Hepatocyte (in vitro differentiated cells): Measurements from ENCODE around the gene EEF2.

Experiments
- EZH2 ChIP-seq: fragments of 200-600 bp; sonication (generic); IDR thresholded peaks from 2 replicates; pipeline ENCODE4 v1.6.1; 2016; ENCODE audit warnings: antibody characterized with exemption, mild to moderate bottlenecking, borderline replicate concordance
- EZH2phosphoT487 ChIP-seq: fragments of 200-600 bp; sonication (generic); IDR thresholded peaks from one replicate; pipeline ENCODE4 v1.6.1; 2018; ENCODE audit warnings: antibody characterized with exemption, mild to moderate bottlenecking, low read depth, moderate library complexity; ENCODE audit not compliant: unreplicated experiment, severe bottlenecking
- TF ChIP-seq, protein P1 (sequence below): fragments of 200-600 bp; sonication (generic); IDR thresholded peaks from 2 replicates; pipeline ENCODE4 v1.5.1; 2016; ENCODE audit warnings: antibody characterized with exemption, mild to moderate bottlenecking; ENCODE audit not compliant: poor library complexity

DNA sequence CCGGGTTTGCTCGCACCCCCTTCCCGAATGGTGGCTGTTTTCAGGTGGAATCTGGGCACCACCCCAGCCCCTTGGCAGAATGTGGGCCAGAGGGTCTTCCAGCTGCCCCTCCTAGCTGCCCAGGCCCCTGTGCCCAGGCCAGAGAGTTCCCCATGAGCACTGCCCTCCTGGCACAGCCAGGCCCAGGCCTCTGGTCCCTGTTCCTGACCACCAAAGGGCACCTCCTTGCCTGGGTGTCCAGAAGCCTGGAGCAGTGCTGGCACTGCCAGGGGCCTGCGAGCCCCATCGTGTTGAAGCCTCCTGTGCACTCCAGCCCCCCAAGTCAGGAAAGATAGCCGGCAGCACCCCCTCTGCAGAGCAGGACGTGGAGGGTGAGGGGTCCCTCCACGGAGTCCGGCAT, 45.7 kb upstream of the EEF2 start:
- TF ChIP-seq, protein P1, sequence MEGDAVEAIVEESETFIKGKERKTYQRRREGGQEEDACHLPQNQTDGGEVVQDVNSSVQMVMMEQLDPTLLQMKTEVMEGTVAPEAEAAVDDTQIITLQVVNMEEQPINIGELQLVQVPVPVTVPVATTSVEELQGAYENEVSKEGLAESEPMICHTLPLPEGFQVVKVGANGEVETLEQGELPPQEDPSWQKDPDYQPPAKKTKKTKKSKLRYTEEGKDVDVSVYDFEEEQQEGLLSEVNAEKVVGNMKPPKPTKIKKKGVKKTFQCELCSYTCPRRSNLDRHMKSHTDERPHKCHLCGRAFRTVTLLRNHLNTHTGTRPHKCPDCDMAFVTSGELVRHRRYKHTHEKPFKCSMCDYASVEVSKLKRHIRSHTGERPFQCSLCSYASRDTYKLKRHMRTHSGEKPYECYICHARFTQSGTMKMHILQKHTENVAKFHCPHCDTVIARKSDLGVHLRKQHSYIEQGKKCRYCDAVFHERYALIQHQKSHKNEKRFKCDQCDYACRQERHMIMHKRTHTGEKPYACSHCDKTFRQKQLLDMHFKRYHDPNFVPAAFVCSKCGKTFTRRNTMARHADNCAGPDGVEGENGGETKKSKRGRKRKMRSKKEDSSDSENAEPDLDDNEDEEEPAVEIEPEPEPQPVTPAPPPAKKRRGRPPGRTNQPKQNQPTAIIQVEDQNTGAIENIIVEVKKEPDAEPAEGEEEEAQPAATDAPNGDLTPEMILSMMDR, result no peak
- TF ChIP-seq EZH2 (no peak), EZH2phosphoT487 (no peak)
